Stimulated activated CD8-positive, alpha-beta memory T cell treated with anti-CD3 and anti-CD28 coated beads, Interleukin-12 subunit alpha, Interleukin-12 subunit beta, amount 100 ng/mL, for 24 hours (primary cell): ENCODE results near the gene GPR84.
"Not testable (repeated sequence)": the region's sequence is repeated elsewhere in the genome, so short reads cannot be mapped to it uniquely, and the experiment has no call there.

Experiments
- DNase-seq: peaks from one replicate; pipeline ENCODE4 v3.0.0-alpha.2; 2020; ENCODE audit errors: extremely low read depth

GPR84 gene

DNA sequence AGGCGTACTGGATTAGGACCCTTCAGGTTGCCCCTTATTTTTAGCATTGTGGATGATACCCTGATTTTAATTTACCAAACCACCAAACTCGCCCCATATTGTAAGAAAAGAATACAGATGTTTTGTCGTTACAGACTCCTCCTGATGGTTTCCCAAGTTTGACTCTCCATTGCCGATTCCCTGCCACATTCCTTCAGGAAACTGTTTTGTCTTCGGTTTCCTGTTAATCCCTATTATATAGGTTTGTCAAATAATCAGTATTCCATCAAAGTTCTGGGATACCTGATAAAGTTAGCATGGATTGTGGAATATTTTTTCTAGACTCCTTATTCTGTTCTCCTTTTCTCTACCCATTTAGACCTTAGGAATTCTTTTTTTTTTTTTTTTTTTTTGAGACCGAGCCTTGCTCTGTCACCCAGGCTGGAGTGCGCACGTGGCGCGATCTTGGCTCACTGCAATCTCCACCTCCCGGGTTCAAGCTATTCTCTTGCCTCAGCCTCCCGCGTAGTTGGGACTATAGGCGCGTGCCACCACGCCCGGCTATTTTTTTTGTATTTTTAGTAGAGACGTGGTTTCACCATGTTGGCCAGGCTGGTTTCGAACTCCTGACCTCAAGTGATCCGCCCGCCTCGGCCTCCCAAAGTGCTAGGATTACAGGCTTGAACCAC is 38.7 kb downstream of the GPR84 start:
- DNase-seq, result not testable (repeated sequence)

- DNase-seq, result peak; percentile 80
These were observed 39.5 kb downstream of the GPR84 start, which contains the start of gene COPZ1 for GRCh38 chr12:54324617-54325441. Gene COPZ1 (plus strand): TSS chr12:54325131. CDS start chr12:54325164, 33 bp downstream.

GRCh38 chr12:54321363-54321762 is 42.9 kb downstream of the GPR84 start:
- no peak for DNase-seq
